ENCODE results near the gene IGFBP1. TPM values are rescaled to one million over a fixed set of nuclear protein-coding genes. Genes with fewer than 3 reads are reported as not detected.

Gene IGFBP1
- total and polyA plus RNA-seq, 2 of the 13 experiments (the other 11 are each of a cell fraction or from before 2014, with no cell fraction given): 5.4 to 885 TPM

DNA sequence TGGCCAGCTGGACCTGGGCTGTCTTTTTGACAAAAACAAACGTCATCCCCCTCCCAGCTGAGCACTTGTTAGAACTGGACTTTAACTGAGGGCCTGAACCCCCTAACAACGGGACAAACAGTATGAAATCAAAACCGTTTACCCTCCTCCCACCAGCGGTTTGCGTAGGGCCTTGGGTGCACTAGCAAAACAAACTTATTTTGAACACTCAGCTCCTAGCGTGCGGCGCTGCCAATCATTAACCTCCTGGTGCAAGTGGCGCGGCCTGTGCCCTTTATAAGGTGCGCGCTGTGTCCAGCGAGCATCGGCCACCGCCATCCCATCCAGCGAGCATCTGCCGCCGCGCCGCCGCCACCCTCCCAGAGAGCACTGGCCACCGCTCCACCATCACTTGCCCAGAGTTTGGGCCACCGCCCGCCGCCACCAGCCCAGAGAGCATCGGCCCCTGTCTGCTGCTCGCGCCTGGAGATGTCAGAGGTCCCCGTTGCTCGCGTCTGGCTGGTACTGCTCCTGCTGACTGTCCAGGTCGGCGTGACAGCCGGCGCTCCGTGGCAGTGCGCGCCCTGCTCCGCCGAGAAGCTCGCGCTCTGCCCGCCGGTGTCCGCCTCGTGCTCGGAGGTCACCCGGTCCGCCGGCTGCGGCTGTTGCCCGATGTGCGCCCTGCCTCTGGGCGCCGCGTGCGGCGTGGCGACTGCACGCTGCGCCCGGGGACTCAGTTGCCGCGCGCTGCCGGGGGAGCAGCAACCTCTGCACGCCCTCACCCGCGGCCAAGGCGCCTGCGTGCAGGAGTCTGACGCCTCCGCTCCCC lies at the start of gene IGFBP1 (continued):
- no peak; the same call in 1 of the 2 replicates for TF ChIP-seq ZKSCAN8 (CRISPR knock-in tag; IDR thresholded peaks at IDR 0.05; ENCODE audit: borderline replicate concordance)
- TF ChIP-seq, protein P1, sequence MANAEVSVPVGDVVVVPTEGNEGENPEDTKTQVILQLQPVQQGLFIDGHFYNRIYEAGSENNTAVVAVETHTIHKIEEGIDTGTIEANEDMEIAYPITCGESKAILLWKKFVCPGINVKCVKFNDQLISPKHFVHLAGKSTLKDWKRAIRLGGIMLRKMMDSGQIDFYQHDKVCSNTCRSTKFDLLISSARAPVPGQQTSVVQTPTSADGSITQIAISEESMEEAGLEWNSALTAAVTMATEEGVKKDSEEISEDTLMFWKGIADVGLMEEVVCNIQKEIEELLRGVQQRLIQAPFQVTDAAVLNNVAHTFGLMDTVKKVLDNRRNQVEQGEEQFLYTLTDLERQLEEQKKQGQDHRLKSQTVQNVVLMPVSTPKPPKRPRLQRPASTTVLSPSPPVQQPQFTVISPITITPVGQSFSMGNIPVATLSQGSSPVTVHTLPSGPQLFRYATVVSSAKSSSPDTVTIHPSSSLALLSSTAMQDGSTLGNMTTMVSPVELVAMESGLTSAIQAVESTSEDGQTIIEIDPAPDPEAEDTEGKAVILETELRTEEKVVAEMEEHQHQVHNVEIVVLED (CRISPR knock-in tag; IDR thresholded peaks at IDR 0.05; ENCODE audit: borderline replicate concordance): peak; percentile 64; the same call in 1 of the 2 replicates
- TF ChIP-seq, protein P2, sequence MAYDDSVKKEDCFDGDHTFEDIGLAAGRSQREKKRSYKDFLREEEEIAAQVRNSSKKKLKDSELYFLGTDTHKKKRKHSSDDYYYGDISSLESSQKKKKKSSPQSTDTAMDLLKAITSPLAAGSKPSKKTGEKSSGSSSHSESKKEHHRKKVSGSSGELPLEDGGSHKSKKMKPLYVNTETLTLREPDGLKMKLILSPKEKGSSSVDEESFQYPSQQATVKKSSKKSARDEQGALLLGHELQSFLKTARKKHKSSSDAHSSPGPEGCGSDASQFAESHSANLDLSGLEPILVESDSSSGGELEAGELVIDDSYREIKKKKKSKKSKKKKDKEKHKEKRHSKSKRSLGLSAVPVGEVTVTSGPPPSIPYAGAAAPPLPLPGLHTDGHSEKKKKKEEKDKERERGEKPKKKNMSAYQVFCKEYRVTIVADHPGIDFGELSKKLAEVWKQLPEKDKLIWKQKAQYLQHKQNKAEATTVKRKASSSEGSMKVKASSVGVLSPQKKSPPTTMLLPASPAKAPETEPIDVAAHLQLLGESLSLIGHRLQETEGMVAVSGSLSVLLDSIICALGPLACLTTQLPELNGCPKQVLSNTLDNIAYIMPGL (CRISPR knock-in tag; IDR thresholded peaks at IDR 0.05; ENCODE audit: borderline replicate concordance in 1 of 2, low read depth in 1 of 2): peak; percentile 71 to 78; a peak in 3 of 4 replicates
- TF ChIP-seq, protein P3, sequence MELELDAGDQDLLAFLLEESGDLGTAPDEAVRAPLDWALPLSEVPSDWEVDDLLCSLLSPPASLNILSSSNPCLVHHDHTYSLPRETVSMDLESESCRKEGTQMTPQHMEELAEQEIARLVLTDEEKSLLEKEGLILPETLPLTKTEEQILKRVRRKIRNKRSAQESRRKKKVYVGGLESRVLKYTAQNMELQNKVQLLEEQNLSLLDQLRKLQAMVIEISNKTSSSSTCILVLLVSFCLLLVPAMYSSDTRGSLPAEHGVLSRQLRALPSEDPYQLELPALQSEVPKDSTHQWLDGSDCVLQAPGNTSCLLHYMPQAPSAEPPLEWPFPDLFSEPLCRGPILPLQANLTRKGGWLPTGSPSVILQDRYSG (CRISPR knock-in tag; IDR thresholded peaks at IDR 0.05): peak; percentile 44; the same call in 1 of the 2 replicates
- TF ChIP-seq ZNF30 (CRISPR knock-in tag; IDR thresholded peaks at IDR 0.05): no peak
- no peak for TF ChIP-seq U2AF2 (IDR thresholded peaks at IDR 0.05; ENCODE audit: low read depth, low read length)
- 0 out of 2 replicates have a peak, but pooled peaks have one; percentile 31 for TF ChIP-seq AKAP8 (CRISPR knock-in tag; IDR thresholded peaks at IDR 0.05)
- TF ChIP-seq TBL1XR1 (IDR thresholded peaks at IDR 0.05; ENCODE audit: borderline replicate concordance, low read length, partially characterized antibody): peak; percentile 50
- no peak for TF ChIP-seq ZNF615 (CRISPR knock-in tag; IDR thresholded peaks at IDR 0.05; ENCODE audit: borderline replicate concordance)
- TF ChIP-seq NBN (conservative IDR thresholded peaks at IDR 0.05): no peak
- TF ChIP-seq AHR (CRISPR knock-in tag; IDR thresholded peaks at IDR 0.05): no peak; the same call in 1 of the 2 replicates
- TF ChIP-seq, protein P4, sequence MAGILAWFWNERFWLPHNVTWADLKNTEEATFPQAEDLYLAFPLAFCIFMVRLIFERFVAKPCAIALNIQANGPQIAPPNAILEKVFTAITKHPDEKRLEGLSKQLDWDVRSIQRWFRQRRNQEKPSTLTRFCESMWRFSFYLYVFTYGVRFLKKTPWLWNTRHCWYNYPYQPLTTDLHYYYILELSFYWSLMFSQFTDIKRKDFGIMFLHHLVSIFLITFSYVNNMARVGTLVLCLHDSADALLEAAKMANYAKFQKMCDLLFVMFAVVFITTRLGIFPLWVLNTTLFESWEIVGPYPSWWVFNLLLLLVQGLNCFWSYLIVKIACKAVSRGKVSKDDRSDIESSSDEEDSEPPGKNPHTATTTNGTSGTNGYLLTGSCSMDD (CRISPR knock-in tag; IDR thresholded peaks at IDR 0.05): no peak; the same call in 1 of the 2 replicates
- no peak for TF ChIP-seq PCBP2 (optimal IDR thresholded peaks at IDR 0.05; ENCODE audit: low read depth, low read length, poor library complexity, severe bottlenecking)
- TF ChIP-seq SSRP1 (CRISPR knock-in tag; IDR thresholded peaks at IDR 0.05): peak; percentile 71; the same call in 1 of the 2 replicates
- peak; percentile 88 for TF ChIP-seq ZNF451 (CRISPR knock-in tag; IDR thresholded peaks at IDR 0.05)
- TF ChIP-seq, protein P5, sequence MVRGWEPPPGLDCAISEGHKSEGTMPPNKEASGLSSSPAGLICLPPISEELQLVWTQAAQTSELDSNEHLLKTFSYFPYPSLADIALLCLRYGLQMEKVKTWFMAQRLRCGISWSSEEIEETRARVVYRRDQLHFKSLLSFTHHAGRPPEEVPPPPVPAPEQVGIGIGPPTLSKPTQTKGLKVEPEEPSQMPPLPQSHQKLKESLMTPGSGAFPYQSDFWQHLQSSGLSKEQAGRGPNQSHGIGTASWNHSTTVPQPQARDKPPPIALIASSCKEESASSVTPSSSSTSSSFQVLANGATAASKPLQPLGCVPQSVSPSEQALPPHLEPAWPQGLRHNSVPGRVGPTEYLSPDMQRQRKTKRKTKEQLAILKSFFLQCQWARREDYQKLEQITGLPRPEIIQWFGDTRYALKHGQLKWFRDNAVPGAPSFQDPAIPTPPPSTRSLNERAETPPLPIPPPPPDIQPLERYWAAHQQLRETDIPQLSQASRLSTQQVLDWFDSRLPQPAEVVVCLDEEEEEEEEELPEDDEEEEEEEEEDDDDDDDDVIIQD (CRISPR knock-in tag; IDR thresholded peaks at IDR 0.05; ENCODE audit: low read depth): no peak; the same call in 1 of the 2 replicates
- TF ChIP-seq ERF (CRISPR knock-in tag; IDR thresholded peaks at IDR 0.05): peak; percentile 94
- peak; percentile 90; the same call in 1 of the 2 replicates for TF ChIP-seq CAMTA2 (CRISPR knock-in tag; IDR thresholded peaks at IDR 0.05; ENCODE audit: borderline replicate concordance)
- TF ChIP-seq, protein P6, sequence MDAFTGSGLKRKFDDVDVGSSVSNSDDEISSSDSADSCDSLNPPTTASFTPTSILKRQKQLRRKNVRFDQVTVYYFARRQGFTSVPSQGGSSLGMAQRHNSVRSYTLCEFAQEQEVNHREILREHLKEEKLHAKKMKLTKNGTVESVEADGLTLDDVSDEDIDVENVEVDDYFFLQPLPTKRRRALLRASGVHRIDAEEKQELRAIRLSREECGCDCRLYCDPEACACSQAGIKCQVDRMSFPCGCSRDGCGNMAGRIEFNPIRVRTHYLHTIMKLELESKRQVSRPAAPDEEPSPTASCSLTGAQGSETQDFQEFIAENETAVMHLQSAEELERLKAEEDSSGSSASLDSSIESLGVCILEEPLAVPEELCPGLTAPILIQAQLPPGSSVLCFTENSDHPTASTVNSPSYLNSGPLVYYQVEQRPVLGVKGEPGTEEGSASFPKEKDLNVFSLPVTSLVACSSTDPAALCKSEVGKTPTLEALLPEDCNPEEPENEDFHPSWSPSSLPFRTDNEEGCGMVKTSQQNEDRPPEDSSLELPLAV (CRISPR knock-in tag; conservative IDR thresholded peaks at IDR 0.05; ENCODE audit: low read depth): no peak; the same call in 1 of the 2 replicates

Data from HepG2 (cell line).